Endothelial cell of umbilical vein (primary cell): ENCODE data around the gene GRIA4. TPM values are rescaled to one million over a fixed set of nuclear protein-coding genes. Genes with fewer than 3 reads are reported as not detected.

ENCODE experiments used
- BruUV-seq: library from RNA; stranded (reverse); fragments of 400-500 nt; replicated peaks from 2 replicates; lab custom pipeline; 2021; lab: Mats Ljungman, UMichigan
- CTCF ChIA-PET: fragments of 300-600, 350-600 bp; sonication (Branson Sonifier 250); formaldehyde crosslinking; loops from one replicate; lab custom pipeline; 2021; ENCODE audit warnings: antibody characterized with exemption, inconsistent platforms; lab: Charles Lee
- POLR2A ChIA-PET: fragments of 300-600, 350-600 bp; sonication (Branson Sonifier 250); formaldehyde crosslinking; loops from one replicate; lab custom pipeline; 2021; ENCODE audit warnings: antibody characterized with exemption, inconsistent platforms; lab: Charles Lee
- DNase-seq: peaks from one replicate; pipeline ENCODE4 v3.0.0-alpha.2; 2011; ENCODE audit warnings: low read depth, low spot score
- FAIRE-seq: peaks from 2 replicates; lab custom pipeline; 2011; peaks lifted over from hg19 to GRCh38; lab: Jason Lieb, UNC
- H2AFZ ChIP-seq: 2 replicates; pipeline ENCODE4 v1.6.0; 2012; ENCODE audit warnings: low read depth, low read length, control low read depth, inconsistent platforms
- H3K27ac ChIP-seq: 2 replicates; pipeline ENCODE4 v1.5.1; 2011; ENCODE audit warnings: low read depth, mild to moderate bottlenecking, control low read depth, low read length, moderate library complexity; ENCODE audit not compliant: insufficient read depth
- H3K27me3 ChIP-seq, 2 experiments: 2 replicates each; pipeline versions ENCODE4 v1.6.0 to v1.6.1; 2011; ENCODE audit warnings: low read length in 2 of 2, mixed read lengths in 1 of 2; ENCODE audit not compliant: control insufficient read depth in 2 of 2, insufficient read depth in 2 of 2
- H3K36me3 ChIP-seq, 2 experiments: 2 replicates in 1 of 2; 3 replicates in 1 of 2; pipeline ENCODE4 v1.5.1; 2011; ENCODE audit warnings: low read length in 2 of 2, mild to moderate bottlenecking in 1 of 2, moderate library complexity in 1 of 2; ENCODE audit not compliant: control insufficient read depth in 2 of 2, insufficient read depth in 2 of 2; ENCODE audit errors: extremely low read depth in 1 of 2
- H3K4me1 ChIP-seq: 3 replicates; pipeline ENCODE4 v1.5.1; 2011; ENCODE audit warnings: mild to moderate bottlenecking, low read length; ENCODE audit not compliant: control insufficient read depth, insufficient read depth; ENCODE audit errors: extremely low read depth
- H3K4me2 ChIP-seq: 2 replicates; pipeline ENCODE4 v1.6.1; 2011; ENCODE audit warnings: low read length, control low read depth, mixed read lengths; ENCODE audit not compliant: insufficient read depth
- H3K4me3 ChIP-seq, 3 experiments: fragments of 200-600 bp in 1 of 3; sonication (generic), shearing (Covaris generic) in 1 of 3; replicated peaks in 1 of 3; 2 replicates each; pipeline ENCODE4 v1.5.1; 2011 to 2016; ENCODE audit warnings: control low read depth in 3 of 3, low read length in 3 of 3, mild to moderate bottlenecking in 2 of 3, inconsistent platforms in 1 of 3, low read depth in 1 of 3, moderate library complexity in 1 of 3; ENCODE audit not compliant: insufficient read depth in 1 of 3
- H3K79me2 ChIP-seq: 2 replicates; pipeline ENCODE4 v1.6.0; 2012; ENCODE audit warnings: low read length, inconsistent platforms; ENCODE audit not compliant: control insufficient read depth, insufficient read depth
- H3K9ac ChIP-seq: replicated peaks from 2 replicates; pipeline ENCODE3; 2011; ENCODE audit warnings: low read length, control low read depth; ENCODE audit not compliant: insufficient read depth; ENCODE audit errors: extremely low read depth
- H3K9me1 ChIP-seq: replicated peaks from 3 replicates; pipeline ENCODE4 v1.6.0; 2011; ENCODE audit warnings: mild to moderate bottlenecking, low read length; ENCODE audit not compliant: control insufficient read depth, insufficient read depth; ENCODE audit errors: extremely low read depth
- H3K9me3 ChIP-seq: replicated peaks from 2 replicates; pipeline ENCODE4 v1.5.1; 2012; ENCODE audit warnings: low read length, inconsistent platforms; ENCODE audit not compliant: control insufficient read depth, insufficient read depth
- H4K20me1 ChIP-seq: replicated peaks from 2 replicates; pipeline ENCODE3; 2011; ENCODE audit warnings: mild to moderate bottlenecking, low read length; ENCODE audit not compliant: control insufficient read depth, insufficient read depth; ENCODE audit errors: extremely low read depth
- CTCF ChIP-seq, 2 donors: IDR thresholded peaks; 1 replicate in 1 of 2; 2 replicates in 1 of 2; pipeline ENCODE4 v1.5.1; 2011; ENCODE audit warnings: low read length in 2 of 2, mild to moderate bottlenecking in 2 of 2, moderate library complexity in 2 of 2, control low read depth in 1 of 2, inconsistent platforms in 1 of 2, low read depth in 1 of 2; ENCODE audit not compliant: insufficient read depth in 1 of 2; ENCODE audit errors: extremely low read depth in 1 of 2
- EZH2 ChIP-seq: IDR thresholded peaks from 2 replicates; pipeline ENCODE4 v1.6.1; 2012; ENCODE audit warnings: borderline replicate concordance, low read depth, mild to moderate bottlenecking, moderate library complexity, low read length, inconsistent platforms; ENCODE audit not compliant: severe bottlenecking
- FOS ChIP-seq: IDR thresholded peaks from 2 replicates; pipeline ENCODE4 v1.6.1; 2011; ENCODE audit warnings: mild to moderate bottlenecking, low read length, moderate library complexity, borderline replicate concordance; ENCODE audit not compliant: insufficient read depth
- GATA2 ChIP-seq: IDR thresholded peaks from 2 replicates; pipeline ENCODE4 v1.7.0; 2011; ENCODE audit warnings: low read depth, mild to moderate bottlenecking, moderate library complexity, mixed read lengths, low read length; ENCODE audit not compliant: insufficient read length, insufficient read depth
- JUN ChIP-seq: IDR thresholded peaks from 2 replicates; pipeline ENCODE4 v1.6.1; 2011; ENCODE audit warnings: borderline replicate concordance, low read depth; ENCODE audit not compliant: insufficient read length, insufficient read depth
- MAX ChIP-seq: IDR thresholded peaks from 2 replicates; pipeline ENCODE4 v1.6.1; 2011; ENCODE audit not compliant: insufficient read depth, insufficient read length
- MYC ChIP-seq: IDR thresholded peaks from one replicate; pipeline ENCODE4 v1.6.1; 2011; ENCODE audit warnings: mild to moderate bottlenecking, low read depth, low read length
- POLR2A ChIP-seq: IDR thresholded peaks from 2 replicates; pipeline ENCODE4 v1.6.1; 2012; ENCODE audit warnings: low read depth, mild to moderate bottlenecking, control low read depth, low read length
- POLR2AphosphoS5 ChIP-seq: IDR thresholded peaks from 2 replicates; pipeline ENCODE4 v1.6.1; 2012; ENCODE audit warnings: low read depth, mild to moderate bottlenecking, control low read depth, low read length, moderate library complexity; ENCODE audit not compliant: insufficient read depth
- dilution Hi-C: fragments of 300-500 bp; cut with MboI; formaldehyde crosslinking; loops from one replicate; pipeline ENCODE4 v1.15.0; 2019; ENCODE audit warnings: low sequenced_read_pairs; ENCODE audit not compliant: extremely low pct_ligation_motif_present
- intact Hi-C: fragments of 100-400 bp; cut with micrococcal nuclease; formaldehyde crosslinking; loops from one replicate; pipeline ENCODE4 v1.10.0; 2022
- polyA plus RNA-seq, 4 experiments: library from polyadenylated mRNA; depleted of rRNA in 3 of 4; stranded (reverse) in 3 of 4; unstranded in 1 of 4; fragments of >200 nt; gene quantifications; 2 replicates each; pipeline versions ENCODE4 v1.2.1 to v1.2.3, GENCODE V29; 2011 to 2012; ENCODE audit warnings: missing spikeins in 1 of 4
- total RNA-seq: library from RNA; stranded (reverse); gene quantifications from 2 replicates; pipeline ENCODE4 v1.2.3, GENCODE V29; 2021

Gene GRIA4
- total and polyA plus RNA-seq, 2 donors (not counting 3 experiments of a cell fraction or from before 2014, with no cell fraction given), result not detected

- no peak overlapping the region for H3K27ac ChIP-seq
- no peaks in the 10 kb centered on the region for H3K36me3 ChIP-seq
- H3K4me2 ChIP-seq, result no peak overlapping the region
- no peaks in the 10 kb centered on the region for H3K9me3 ChIP-seq
- no peaks in the 10 kb centered on the region for H4K20me1 ChIP-seq
- TF ChIP-seq GATA2 (no peak), FOS (no peak), CTCF (IDR thresholded peaks at IDR 0.05; ENCODE audit: extremely low read depth in 1 of 2, insufficient read depth in 1 of 2, low read depth in 1 of 2, low read length in 2 of 2) (no peak), EZH2 (no peak), JUN (no peak), POLR2AphosphoS5 (no peak), MAX (no peak), POLR2A (no peak), MYC (no peak)
- no peaks in the 10 kb centered on the region for H3K79me2 ChIP-seq
- no peak for DNase-seq
- POLR2A ChIA-PET, result no interaction called here
- FAIRE-seq, result no peak
- BruUV-seq, result no TSS peak
- no peaks in the 10 kb centered on the region for H3K4me1 ChIP-seq
- dilution Hi-C loops (no loop called here), intact Hi-C loops (no loop called here)
- no peaks in the 10 kb centered on the region for H3K27me3 ChIP-seq
- no peaks in the 10 kb centered on the region for H3K9me1 ChIP-seq
- H2AFZ ChIP-seq, result no peak overlapping the region
- no peak overlapping the region for H3K4me3 ChIP-seq
- H3K9ac ChIP-seq, result no peak overlapping the region
- CTCF ChIA-PET, result interaction anchor here (0.6 to 3.5 kb wide), 4 partner anchors 11 to 906 kb away, joined by 3 to 24 read pairs (median 3); no protein-coding TSS in a partner anchor
Observed at GRCh38 chr11:105852403-105852802, 242.5 kb downstream of the GRIA4 start.
